ENCODE measurements around the gene SLC25A30. TPM values are rescaled to one million over a fixed set of nuclear protein-coding genes. Genes with fewer than 3 reads are reported as not detected.

The SLC25A30 gene
- total RNA-seq, 4 donors from 2014 or later, result 9.9 to 20.3 (median 16.1) TPM

GRCh38 chr13:45456196-45456972 is 38.2 kb upstream of the SLC25A30 start:
- Histone ChIP-seq H3K27me3 (no peaks in the 10 kb centered on the region), H3K9me3 (no peaks in the 10 kb centered on the region), H3K4me1 (no peaks in the 10 kb centered on the region), H3K36me3 (no peaks in the 10 kb centered on the region), H3K4me3 (no peak overlapping the region), H3K27ac (no peak overlapping the region)
- TF ChIP-seq POLR2AphosphoS5 (IDR thresholded peaks at IDR 0.05), result no peak
- no peak for TF ChIP-seq EP300 (IDR thresholded peaks at IDR 0.05)
- TF ChIP-seq POLR2A (IDR thresholded peaks at IDR 0.05), result no peak
- TF ChIP-seq CTCF (IDR thresholded peaks at IDR 0.05), result no peak
- DNase-seq (ENCODE audit: low spot score in 2 of 2), result no peak
- WGBS, result 82% methylated on average over 2 of the region's 2 CpGs

- Histone ChIP-seq H3K4me3 (no peak overlapping the region), H3K27me3 (no peaks in the 10 kb centered on the region), H3K27ac (no peak overlapping the region), H3K9me3 (no peaks in the 10 kb centered on the region), H3K4me1 (no peaks in the 10 kb centered on the region), H3K36me3 (no peaks in the 10 kb centered on the region)
- WGBS, result 87% methylated on average over 7 of the region's 7 CpGs
- no peak for TF ChIP-seq POLR2AphosphoS5 (IDR thresholded peaks at IDR 0.05)
- TF ChIP-seq POLR2A (IDR thresholded peaks at IDR 0.05), result no peak
- no peak for TF ChIP-seq CTCF (IDR thresholded peaks at IDR 0.05)
- no peak for TF ChIP-seq EP300 (IDR thresholded peaks at IDR 0.05)
- no peak for DNase-seq (ENCODE audit: low spot score in 2 of 2)
Measured at GRCh38 chr13:45454204-45454603, 36.0 kb upstream of the SLC25A30 start.

- no peaks in the 10 kb centered on the region for H3K36me3 ChIP-seq
- WGBS, result 93% methylated on average over 4 of the region's 4 CpGs
- TF ChIP-seq POLR2A (IDR thresholded peaks at IDR 0.05), result no peak
- no peak for TF ChIP-seq CTCF (IDR thresholded peaks at IDR 0.05)
- TF ChIP-seq POLR2AphosphoS5 (IDR thresholded peaks at IDR 0.05), result no peak
- TF ChIP-seq EP300 (IDR thresholded peaks at IDR 0.05), result no peak
- DNase-seq (ENCODE audit: low spot score in 2 of 2), result no peak
- H3K4me3 ChIP-seq, result no peak overlapping the region
- H3K4me1 ChIP-seq, result no peaks in the 10 kb centered on the region
- H3K27me3 ChIP-seq, result no peaks in the 10 kb centered on the region
- H3K9me3 ChIP-seq, result no peaks in the 10 kb centered on the region
- no peak overlapping the region for H3K27ac ChIP-seq
Measured at GRCh38 chr13:45451282-45451681, 33.1 kb upstream of the SLC25A30 start.

- H3K4me3 ChIP-seq, result no peak overlapping the region
- DNase-seq (ENCODE audit: low spot score in 2 of 2), result no peak
- H3K36me3 ChIP-seq, result no peaks in the 10 kb centered on the region
- 100% methylated on average over 1 of the region's 1 CpG for WGBS
- H3K27ac ChIP-seq, result no peak overlapping the region
- no peaks in the 10 kb centered on the region for H3K4me1 ChIP-seq
- peaks cover 3% of the 10 kb centered on the region for H3K27me3 ChIP-seq
- H3K9me3 ChIP-seq, result no peaks in the 10 kb centered on the region
- TF ChIP-seq CTCF (IDR thresholded peaks at IDR 0.05) (no peak), POLR2A (IDR thresholded peaks at IDR 0.05) (no peak), POLR2AphosphoS5 (IDR thresholded peaks at IDR 0.05) (no peak), EP300 (IDR thresholded peaks at IDR 0.05) (no peak)
Measured at GRCh38 chr13:45448965-45449559, 30.9 kb upstream of the SLC25A30 start.

GRCh38 chr13:45447050-45447661 is 29.0 kb upstream of the SLC25A30 start:
- Histone ChIP-seq H3K36me3 (no peaks in the 10 kb centered on the region), H3K4me3 (no peak overlapping the region), H3K4me1 (no peaks in the 10 kb centered on the region), H3K27me3 (peaks cover 3% of the 10 kb centered on the region), H3K27ac (no peak overlapping the region), H3K9me3 (no peaks in the 10 kb centered on the region)
- DNase-seq (ENCODE audit: low spot score in 2 of 2), result no peak
- WGBS, result 84% methylated on average over 9 of the region's 9 CpGs
- TF ChIP-seq EP300 (IDR thresholded peaks at IDR 0.05) (no peak), POLR2AphosphoS5 (IDR thresholded peaks at IDR 0.05) (no peak), CTCF (IDR thresholded peaks at IDR 0.05) (no peak), POLR2A (IDR thresholded peaks at IDR 0.05) (no peak)
